Naive thymus-derived CD8-positive, alpha-beta T cell (primary cell): Measurements from ENCODE around the gene AP1M1. TPM values are rescaled to one million over a fixed set of nuclear protein-coding genes. Genes with fewer than 3 reads are reported as not detected.
"Not testable (repeated sequence)": the region's sequence is repeated elsewhere in the genome, so short reads cannot be mapped to it uniquely, and the experiment has no call there.

Experiments used
- ATAC-seq, 2 donors: fragments of 150-1000 bp; cut with Tn5 transposase in 1 of 2; sonication (Bioruptor Pico), chemical (Tn5 transposase) in 1 of 2; 1 replicate in 1 of 2; 2 replicates in 1 of 2; pipeline ENCODE4 v1.10.0; 2021; ENCODE audit warnings: mild to moderate bottlenecking in 2 of 2, moderate library complexity in 2 of 2
- POLR2A ChIA-PET: fragments of 350-600 bp; sonication (Branson Sonifier 250); formaldehyde crosslinking; loops from one replicate; lab custom pipeline; 2021; ENCODE audit warnings: antibody characterized with exemption; lab: Charles Lee
- DNase-seq, 10 donors: peaks; one replicate each; pipeline versions ENCODE4 v3.0.0 to v3.0.0-alpha.2; 2020 to 2022
- H3K27ac Mint-ChIP-seq, 10 donors: one replicate each; pipeline ENCODE4 v1.8.0; 2020 to 2022; ENCODE audit warnings: mild to moderate bottlenecking in 10 of 10, mixed read lengths in 10 of 10, moderate library complexity in 4 of 10, inconsistent platforms in 1 of 10
- H3K27me3 Mint-ChIP-seq, 5 donors: one replicate each; pipeline ENCODE4 v1.8.0; 2021 to 2022; ENCODE audit warnings: mixed read lengths in 5 of 5
- H3K36me3 Mint-ChIP-seq, 3 donors: one replicate each; pipeline ENCODE4 v1.8.0; 2020 to 2022; ENCODE audit warnings: mixed read lengths in 3 of 3, mild to moderate bottlenecking in 2 of 3, inconsistent platforms in 1 of 3
- H3K4me1 Mint-ChIP-seq, 4 donors: one replicate each; pipeline ENCODE4 v1.8.0; 2021 to 2022; ENCODE audit warnings: mixed read lengths in 4 of 4
- H3K4me3 Mint-ChIP-seq, 10 donors: one replicate each; pipeline ENCODE4 v1.8.0; 2020 to 2022; ENCODE audit warnings: mild to moderate bottlenecking in 10 of 10, mixed read lengths in 10 of 10, moderate library complexity in 6 of 10, inconsistent platforms in 1 of 10
- H3K9me3 Mint-ChIP-seq, 9 donors: one replicate each; pipeline ENCODE4 v1.8.0; 2020 to 2022; ENCODE audit warnings: mixed read lengths in 9 of 9, mild to moderate bottlenecking in 3 of 9, inconsistent platforms in 1 of 9, moderate library complexity in 1 of 9
- polyA plus RNA-seq, 3 donors: library from polyadenylated mRNA; unstranded; fragments of 300-500 nt; fragmentation: Illumina TruSeq; gene quantifications; one replicate each; pipeline ENCODE4 v1.2.3, GENCODE V29; 2021
- total RNA-seq, 8 experiments: library from RNA in 2 of 8; stranded (reverse) in 2 of 8; gene quantifications; one replicate each; pipeline ENCODE4 v1.2.3 and lab custom pipeline; 2021 to 2026

The AP1M1 gene
- total and polyA plus RNA-seq, 5 experiments from 2014 or later = 151 to 288 (median 195) TPM

- POLR2A ChIA-PET = no interaction called here
- H3K4me3 Mint-ChIP-seq = no peak overlapping the region
- H3K9me3 Mint-ChIP-seq = no peaks in the 10 kb centered on the region
- peaks cover 0 to 20% (median 3%) of the 10 kb centered on the region in 4 donors for H3K4me1 Mint-ChIP-seq
- no peaks in the 10 kb centered on the region for H3K36me3 Mint-ChIP-seq
- no peak for DNase-seq
- H3K27me3 Mint-ChIP-seq = no peaks in the 10 kb centered on the region
- ATAC-seq = no peak
- H3K27ac Mint-ChIP-seq = no peak overlapping the region
These were observed 33.4 kb upstream of the AP1M1 start for GRCh38 chr19:16164222-16164890.

GRCh38 chr19:16166417-16166816 lies 31.3 kb upstream of the AP1M1 start:
- POLR2A ChIA-PET = no interaction called here
- DNase-seq = no peak
- ATAC-seq = no peak
- Mint-ChIP-seq H3K9me3 (no peaks in the 10 kb centered on the region), H3K27ac (no peak overlapping the region), H3K27me3 (no peaks in the 10 kb centered on the region), H3K4me3 (no peak overlapping the region), H3K4me1 (peaks cover 0 to 15% (median 3%) of the 10 kb centered on the region in 4 donors), H3K36me3 (no peaks in the 10 kb centered on the region)

GRCh38 chr19:16167055-16167454 lies 30.7 kb upstream of the AP1M1 start:
- Mint-ChIP-seq H3K27me3 (no peaks in the 10 kb centered on the region), H3K9me3 (no peaks in the 10 kb centered on the region), H3K4me3 (no peak overlapping the region), H3K36me3 (no peaks in the 10 kb centered on the region), H3K27ac (no peak overlapping the region), H3K4me1 (peaks cover 0 to 13% (median 3%) of the 10 kb centered on the region in 4 donors)
- DNase-seq (no peak), ATAC-seq (no peak)
- POLR2A ChIA-PET = no interaction called here

GRCh38 chr19:16168465-16169081 lies 29.1 kb upstream of the AP1M1 start:
- Mint-ChIP-seq H3K4me1 (peaks cover 0 to 17% (median 3%) of the 10 kb centered on the region in 4 donors), H3K27ac (peak overlapping the region in 4 of 10 donors; percentile 49 to 64 (median 58)), H3K9me3 (no peaks in the 10 kb centered on the region), H3K36me3 (no peaks in the 10 kb centered on the region), H3K4me3 (peak overlapping the region in 1 of 10 donors; percentile 15), H3K27me3 (no peaks in the 10 kb centered on the region)
- ATAC-seq (no peak), DNase-seq (no peak)
- POLR2A ChIA-PET = interaction anchor here (0.6 kb wide), 1 partner anchor 1342 kb away, joined by 4 read pairs; no protein-coding TSS in a partner anchor

- H3K36me3 Mint-ChIP-seq = peaks cover 0 to 4% (median 0%) of the 10 kb centered on the region in 3 donors
- no peak for ATAC-seq
- H3K27me3 Mint-ChIP-seq = no peaks in the 10 kb centered on the region
- peaks cover 0 to 17% (median 3%) of the 10 kb centered on the region in 4 donors for H3K4me1 Mint-ChIP-seq
- peak overlapping the region in 2 of 10 donors; percentile 27 to 60 for H3K27ac Mint-ChIP-seq
- POLR2A ChIA-PET = no interaction called here
- H3K9me3 Mint-ChIP-seq = peaks cover 0 to 4% (median 0%) of the 10 kb centered on the region in 9 donors
- no peak for DNase-seq
- no peak overlapping the region for H3K4me3 Mint-ChIP-seq
These were observed 27.6 kb upstream of the AP1M1 start for GRCh38 chr19:16170134-16170533.

GRCh38 chr19:16175954-16176353 lies 21.8 kb upstream of the AP1M1 start:
- no peak overlapping the region for H3K4me3 Mint-ChIP-seq
- H3K27ac Mint-ChIP-seq = no peak overlapping the region
- no peaks in the 10 kb centered on the region for H3K27me3 Mint-ChIP-seq
- no peak for DNase-seq
- peaks cover 0 to 4% (median 0%) of the 10 kb centered on the region in 4 donors for H3K4me1 Mint-ChIP-seq
- ATAC-seq = no peak
- H3K36me3 Mint-ChIP-seq = peaks cover 0 to 5% (median 0%) of the 10 kb centered on the region in 3 donors
- POLR2A ChIA-PET = interaction anchor here (0.5 to 0.6 kb wide), 2 partner anchors 229 to 264 kb away, joined by 3 read pairs; no protein-coding TSS in a partner anchor
- peaks cover 0 to 6% (median 0%) of the 10 kb centered on the region in 9 donors for H3K9me3 Mint-ChIP-seq

- H3K36me3 Mint-ChIP-seq, H3K27ac Mint-ChIP-seq, H3K4me1 Mint-ChIP-seq, H3K9me3 Mint-ChIP-seq, DNase-seq, POLR2A ChIA-PET, H3K4me3 Mint-ChIP-seq, ATAC-seq, H3K27me3 Mint-ChIP-seq: not testable (repeated sequence)
These were observed 18.8 kb upstream of the AP1M1 start for GRCh38 chr19:16178866-16179265.

- Mint-ChIP-seq H3K4me3 (no peak overlapping the region), H3K4me1 (peaks cover 6 to 14% (median 11%) of the 10 kb centered on the region in 4 donors), H3K36me3 (peaks cover 3 to 5% (median 3%) of the 10 kb centered on the region in 3 donors), H3K9me3 (peaks cover 0 to 4% (median 0%) of the 10 kb centered on the region in 9 donors), H3K27me3 (peaks cover 0 to 1% (median 0%) of the 10 kb centered on the region in 5 donors), H3K27ac (no peak overlapping the region)
- DNase-seq (no peak), ATAC-seq (no peak)
- POLR2A ChIA-PET = interaction anchor here (0.6 to 1.9 kb wide), 3 partner anchors 21 to 99 kb away, joined by 3 to 6 read pairs (median 6); partner anchors contain the start of gene RAB8A
These were observed 17.1 kb upstream of the AP1M1 start for GRCh38 chr19:16180611-16181010.

- peak overlapping the region; percentile 95 to 99 (median 98) for H3K27ac Mint-ChIP-seq
- peak overlapping the region; percentile 95 to 100 (median 98) for H3K4me3 Mint-ChIP-seq
- H3K9me3 Mint-ChIP-seq = no peaks in the 10 kb centered on the region
- DNase-seq = no peak
- peaks cover 3 to 32% (median 5%) of the 10 kb centered on the region in 3 donors for H3K36me3 Mint-ChIP-seq
- peaks cover 17 to 44% (median 35%) of the 10 kb centered on the region in 4 donors for H3K4me1 Mint-ChIP-seq
- POLR2A ChIA-PET = interaction anchor here (0.5 to 3.4 kb wide), 26 partner anchors 11 to 474 kb away, joined by 3 to 24 read pairs (median 6); partner anchors contain the start of genes AP1M1, KLF2 and TPM4
- ATAC-seq = no peak
- H3K27me3 Mint-ChIP-seq = peaks cover 0 to 1% (median 0%) of the 10 kb centered on the region in 5 donors
These were observed 13.0 kb upstream of the AP1M1 start for GRCh38 chr19:16184665-16185122.

GRCh38 chr19:16185123-16185767 lies 12.5 kb upstream of the AP1M1 start, which contains the start of gene FAM32A:
TSS of gene FAM32A (plus strand) at chr19:16185410. CDS start at chr19:16185443, 33 bp downstream.
- peak within 1 kb of the TSS; percentile 95 to 99 (median 98) for H3K27ac Mint-ChIP-seq
- POLR2A ChIA-PET = interaction anchor here (0.5 to 3.4 kb wide), 29 partner anchors 11 to 944 kb away, joined by 3 to 24 read pairs (median 5); partner anchors contain the start of genes AP1M1, KLF2 and TPM4
- H3K27me3 Mint-ChIP-seq = peaks cover 0 to 1% (median 0%) of the 10 kb centered on the region in 5 donors
- DNase-seq (peak; percentile 88 to 100 (median 99)), ATAC-seq (peak; percentile 90 to 91)
- H3K4me1 Mint-ChIP-seq = peaks cover 17 to 48% (median 36%) of the 10 kb centered on the region in 4 donors
- peaks cover 3 to 38% (median 5%) of the 10 kb centered on the region in 3 donors for H3K36me3 Mint-ChIP-seq
- peak within 1 kb of the TSS; percentile 95 to 100 (median 98) for H3K4me3 Mint-ChIP-seq
- H3K9me3 Mint-ChIP-seq = no peaks in the 10 kb centered on the region

GRCh38 chr19:16185768-16186123 lies 12.0 kb upstream of the AP1M1 start:
- Mint-ChIP-seq H3K27me3 (peaks cover 0 to 1% (median 0%) of the 10 kb centered on the region in 5 donors), H3K27ac (peak overlapping the region; percentile 95 to 99 (median 98)), H3K4me1 (peaks cover 17 to 48% (median 36%) of the 10 kb centered on the region in 4 donors), H3K4me3 (peak overlapping the region; percentile 95 to 100 (median 98)), H3K9me3 (no peaks in the 10 kb centered on the region), H3K36me3 (peaks cover 3 to 43% (median 5%) of the 10 kb centered on the region in 3 donors)
- peak; percentile 20 to 73 (median 46) for DNase-seq
- peak; percentile 42 to 45 for ATAC-seq
- POLR2A ChIA-PET = interaction anchor here (0.6 to 3.4 kb wide), 24 partner anchors 9 to 944 kb away, joined by 3 to 24 read pairs (median 7); partner anchors contain the start of genes AP1M1, KLF2 and TPM4

GRCh38 chr19:16188521-16188920 lies 9.2 kb upstream of the AP1M1 start:
- H3K36me3 Mint-ChIP-seq = peaks cover 3 to 66% (median 5%) of the 10 kb centered on the region in 3 donors
- H3K9me3 Mint-ChIP-seq = no peaks in the 10 kb centered on the region
- peak in 1 of 10 donors; percentile 35 for DNase-seq
- peak overlapping the region in 5 of 10 donors; percentile 6 to 57 (median 16) for H3K4me3 Mint-ChIP-seq
- POLR2A ChIA-PET = interaction anchor here (1.0 to 2.2 kb wide), 4 partner anchors 9 to 80 kb away, joined by 3 to 5 read pairs (median 4); partner anchors contain the start of gene AP1M1
- H3K27me3 Mint-ChIP-seq = peaks cover 0 to 1% (median 0%) of the 10 kb centered on the region in 5 donors
- peak overlapping the region in 7 of 10 donors; percentile 12 to 85 (median 51) for H3K27ac Mint-ChIP-seq
- ATAC-seq = no peak
- H3K4me1 Mint-ChIP-seq = peaks cover 17 to 49% (median 30%) of the 10 kb centered on the region in 4 donors
